ENCODE results near the gene PRKG1. TPM values are rescaled to one million over a fixed set of nuclear protein-coding genes. Genes with fewer than 3 reads are reported as not detected.

The PRKG1 gene
- total RNA-seq, 1 donor from 2014 or later: 26.4 TPM

- Histone ChIP-seq H3F3A (ENCODE audit: low read depth) (peaks cover 3% of the 10 kb centered on the region), H3K27me3 (no peaks in the 10 kb centered on the region), H3K9ac (no peak overlapping the region), H4K20me1 (ENCODE audit: low read depth) (no peaks in the 10 kb centered on the region), H2AFZ (replicated peaks) (no peak overlapping the region), H3K79me2 (ENCODE audit: low read depth) (no peaks in the 10 kb centered on the region), H3K4me2 (no peak overlapping the region), H3K9me3 (ENCODE audit: low read depth) (no peaks in the 10 kb centered on the region), H3K4me1 (no peaks in the 10 kb centered on the region), H3K4me3 (no peak overlapping the region), H3K36me3 (no peaks in the 10 kb centered on the region), H3K27ac (no peak overlapping the region)
- Mint-ChIP-seq H3K4me1 (peaks cover 10% of the 10 kb centered on the region), H3K36me3 (no peaks in the 10 kb centered on the region), H3K9me3 (no peaks in the 10 kb centered on the region), H3K27ac (no peak overlapping the region), H3K4me3 (no peak overlapping the region), H3K27me3 (ENCODE audit: insufficient read depth, low read depth) (no peaks in the 10 kb centered on the region)
- DNase-seq (ENCODE audit: low spot score): no peak
- TF ChIP-seq EZH2 (IDR thresholded peaks at IDR 0.05) (no peak), EZH2phosphoT487 (IDR thresholded peaks at IDR 0.05) (no peak)
- TF ChIP-seq, protein P1, sequence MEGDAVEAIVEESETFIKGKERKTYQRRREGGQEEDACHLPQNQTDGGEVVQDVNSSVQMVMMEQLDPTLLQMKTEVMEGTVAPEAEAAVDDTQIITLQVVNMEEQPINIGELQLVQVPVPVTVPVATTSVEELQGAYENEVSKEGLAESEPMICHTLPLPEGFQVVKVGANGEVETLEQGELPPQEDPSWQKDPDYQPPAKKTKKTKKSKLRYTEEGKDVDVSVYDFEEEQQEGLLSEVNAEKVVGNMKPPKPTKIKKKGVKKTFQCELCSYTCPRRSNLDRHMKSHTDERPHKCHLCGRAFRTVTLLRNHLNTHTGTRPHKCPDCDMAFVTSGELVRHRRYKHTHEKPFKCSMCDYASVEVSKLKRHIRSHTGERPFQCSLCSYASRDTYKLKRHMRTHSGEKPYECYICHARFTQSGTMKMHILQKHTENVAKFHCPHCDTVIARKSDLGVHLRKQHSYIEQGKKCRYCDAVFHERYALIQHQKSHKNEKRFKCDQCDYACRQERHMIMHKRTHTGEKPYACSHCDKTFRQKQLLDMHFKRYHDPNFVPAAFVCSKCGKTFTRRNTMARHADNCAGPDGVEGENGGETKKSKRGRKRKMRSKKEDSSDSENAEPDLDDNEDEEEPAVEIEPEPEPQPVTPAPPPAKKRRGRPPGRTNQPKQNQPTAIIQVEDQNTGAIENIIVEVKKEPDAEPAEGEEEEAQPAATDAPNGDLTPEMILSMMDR (IDR thresholded peaks at IDR 0.05): no peak
Measured at GRCh38 chr10:52053497-52053896, 979.2 kb downstream of the PRKG1 start.

GRCh38 chr10:52056291-52056690 is 982.0 kb downstream of the PRKG1 start:
- no peak for DNase-seq (ENCODE audit: low spot score)
- Histone ChIP-seq H3K9ac (no peak overlapping the region), H3K4me3 (no peak overlapping the region), H3K4me2 (no peak overlapping the region), H4K20me1 (ENCODE audit: low read depth) (no peaks in the 10 kb centered on the region), H3K36me3 (no peaks in the 10 kb centered on the region), H3K79me2 (ENCODE audit: low read depth) (no peaks in the 10 kb centered on the region), H3K9me3 (ENCODE audit: low read depth) (no peaks in the 10 kb centered on the region), H3K4me1 (peaks cover 9% of the 10 kb centered on the region), H3K27me3 (no peaks in the 10 kb centered on the region), H3F3A (ENCODE audit: low read depth) (peaks cover 3% of the 10 kb centered on the region), H2AFZ (replicated peaks) (no peak overlapping the region), H3K27ac (no peak overlapping the region)
- Mint-ChIP-seq H3K27ac (no peak overlapping the region), H3K4me3 (no peak overlapping the region), H3K36me3 (no peaks in the 10 kb centered on the region), H3K4me1 (peaks cover 14% of the 10 kb centered on the region), H3K9me3 (no peaks in the 10 kb centered on the region), H3K27me3 (ENCODE audit: insufficient read depth, low read depth) (no peaks in the 10 kb centered on the region)
- TF ChIP-seq, protein P1 (IDR thresholded peaks at IDR 0.05): no peak
- TF ChIP-seq EZH2 (IDR thresholded peaks at IDR 0.05) (no peak), EZH2phosphoT487 (IDR thresholded peaks at IDR 0.05) (no peak)

DNA sequence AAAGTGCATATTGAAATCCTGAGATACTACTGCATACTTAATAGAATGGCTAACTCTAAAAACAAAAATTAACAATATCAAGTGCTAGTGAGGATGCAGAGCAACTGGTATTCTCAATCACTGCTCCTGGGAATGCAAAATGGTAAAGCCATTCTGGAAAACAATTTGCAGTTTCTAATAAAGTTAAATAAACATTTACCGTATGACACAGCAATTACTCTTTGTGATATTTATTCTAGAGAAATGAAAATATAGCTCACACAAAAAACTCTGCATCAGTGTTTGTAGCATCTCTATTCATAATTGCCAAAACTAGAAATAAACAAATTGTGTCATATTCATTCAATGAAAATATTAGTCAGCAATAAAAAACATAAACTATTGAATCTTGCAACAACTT is 984.8 kb downstream of the PRKG1 start:
- no peak overlapping the region for H3K4me3 Mint-ChIP-seq
- no peaks in the 10 kb centered on the region for H3K79me2 ChIP-seq (ENCODE audit: low read depth)
- no peak overlapping the region for H3K9ac ChIP-seq
- H3K4me2 ChIP-seq: no peak overlapping the region
- H3K27me3 Mint-ChIP-seq (ENCODE audit: insufficient read depth, low read depth): no peaks in the 10 kb centered on the region
- H3K27me3 ChIP-seq: no peaks in the 10 kb centered on the region
- no peak overlapping the region for H2AFZ ChIP-seq (replicated peaks)
- peaks cover 10% of the 10 kb centered on the region for H3K4me1 ChIP-seq
- H3K9me3 Mint-ChIP-seq: no peaks in the 10 kb centered on the region
- H3K27ac Mint-ChIP-seq: no peak overlapping the region
- H3F3A ChIP-seq (ENCODE audit: low read depth): peaks cover 3% of the 10 kb centered on the region
- H4K20me1 ChIP-seq (ENCODE audit: low read depth): no peaks in the 10 kb centered on the region
- no peak overlapping the region for H3K4me3 ChIP-seq
- no peak overlapping the region for H3K27ac ChIP-seq
- DNase-seq (ENCODE audit: low spot score): no peak
- H3K9me3 ChIP-seq (ENCODE audit: low read depth): no peaks in the 10 kb centered on the region
- peaks cover 7% of the 10 kb centered on the region for H3K4me1 Mint-ChIP-seq
- H3K36me3 Mint-ChIP-seq: no peaks in the 10 kb centered on the region
- TF ChIP-seq, protein P1 (IDR thresholded peaks at IDR 0.05): no peak
- TF ChIP-seq EZH2phosphoT487 (IDR thresholded peaks at IDR 0.05) (no peak), EZH2 (IDR thresholded peaks at IDR 0.05) (no peak)
- no peaks in the 10 kb centered on the region for H3K36me3 ChIP-seq
